Lower leg skin (tissue), 4 donors: ENCODE data around the gene NEK3. TPM values are rescaled to one million over a fixed set of nuclear protein-coding genes. Genes with fewer than 3 reads are reported as not detected.

Experiments used
- DNase-seq, 2 donors: peaks; one replicate each; pipeline ENCODE4 v3.0.0-alpha.2; 2019; ENCODE audit warnings: low spot score in 2 of 2
- H3K4me3 ChIP-seq: fragments of 200-600 bp; sonication (generic); 2 replicates; pipeline ENCODE4 v1.5.1; 2017; ENCODE audit warnings: mild to moderate bottlenecking, low read depth; ENCODE audit not compliant: poor library complexity, severe bottlenecking
- CTCF ChIP-seq, 3 donors: fragments of 450-650 bp; IDR thresholded peaks; one replicate each; pipeline ENCODE4 v1.5.1; 2016; ENCODE audit warnings: antibody characterized with exemption in 3 of 3, mild to moderate bottlenecking in 3 of 3, moderate library complexity in 2 of 3
- POLR2A ChIP-seq, 2 donors: fragments of 450-650 bp; IDR thresholded peaks; one replicate each; pipeline ENCODE4 v1.6.1; 2016 to 2017; ENCODE audit warnings: antibody characterized with exemption in 2 of 2, mild to moderate bottlenecking in 1 of 2, moderate library complexity in 1 of 2
- WGBS, 2 donors: methylation state at CpG; one replicate each; pipeline ENCODE4 v1.1.5; 2018; 5-methylcytosine and 5-hydroxymethylcytosine counted together
- intact Hi-C: fragments of 100-400 bp; cut with DNase I; formaldehyde crosslinking; loops from one replicate; pipeline ENCODE4 v1.15.0; 2023; ENCODE audit warnings: low total_unique reads
- total RNA-seq, 4 donors: library from RNA; depleted of rRNA; stranded (reverse); fragments of >200 nt; gene quantifications; one replicate each; pipeline ENCODE4 v1.1.0, GENCODE V29; 2016

The NEK3 gene
- total RNA-seq, 4 donors from 2014 or later: 8.5 to 16.6 (median 9.9) TPM

DNA sequence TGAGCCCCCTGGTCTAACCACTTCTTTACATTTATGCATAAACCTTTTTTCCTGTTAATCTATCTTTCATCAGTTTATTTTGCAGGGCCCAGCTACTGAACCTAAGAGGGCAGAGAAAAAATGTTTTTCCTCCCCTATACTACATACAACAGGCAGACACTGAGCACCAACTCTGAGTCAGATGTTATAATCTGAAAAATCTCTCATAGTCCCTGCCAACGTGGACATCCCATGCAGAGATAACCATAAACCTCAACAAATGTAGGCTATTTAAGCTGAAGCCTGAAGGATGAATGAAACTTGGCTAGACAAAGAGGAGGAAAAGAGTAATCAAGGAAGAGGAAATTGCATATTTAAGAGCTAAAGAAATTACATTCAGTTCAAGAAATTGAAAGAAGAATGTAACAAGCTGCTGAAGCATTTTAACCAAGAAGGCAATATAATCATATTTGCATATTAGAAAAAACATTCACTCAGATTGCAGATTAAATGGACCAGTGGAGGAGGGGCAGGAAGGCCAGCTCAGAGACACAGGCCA lies 2.6 kb downstream of the NEK3 start:
- intact Hi-C loops: no loop called here
- WGBS, 2 donors: 35 to 37% methylated on average over 1 of the region's 1 CpG
- DNase-seq: no peak
- TF ChIP-seq CTCF (IDR thresholded peaks at IDR 0.05) (no peak), POLR2A (IDR thresholded peaks at IDR 0.05) (no peak)
- no peak overlapping the region for H3K4me3 ChIP-seq

DNA sequence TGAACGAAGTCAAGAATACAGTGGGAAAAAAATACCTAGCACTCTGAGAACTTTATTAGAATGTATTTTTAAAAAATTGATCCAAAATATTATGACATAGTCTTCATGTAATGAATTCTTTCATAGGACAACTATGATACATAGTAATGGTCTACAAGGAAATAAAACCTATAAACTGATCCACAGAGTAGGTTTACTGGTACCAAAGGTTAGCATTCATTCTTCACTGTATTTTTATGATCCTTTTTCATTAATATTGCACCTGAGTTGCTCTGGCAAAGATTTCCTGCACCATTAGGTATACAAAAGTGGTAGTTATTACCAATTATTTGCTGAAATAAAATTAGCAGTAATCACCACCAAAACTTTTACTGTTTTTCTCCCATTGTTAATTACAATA lies 4.2 kb downstream of the NEK3 start:
- WGBS, 2 donors: 92% methylated on average over 1 of the region's 1 CpG
- no peak for DNase-seq
- intact Hi-C loops: no loop called here
- no peak for TF ChIP-seq CTCF (IDR thresholded peaks at IDR 0.05)
- TF ChIP-seq POLR2A (IDR thresholded peaks at IDR 0.05): no peak
- H3K4me3 ChIP-seq: no peak overlapping the region

- no peak for TF ChIP-seq POLR2A (IDR thresholded peaks at IDR 0.05)
- TF ChIP-seq CTCF (IDR thresholded peaks at IDR 0.05): no peak
- no peak overlapping the region for H3K4me3 ChIP-seq
- 92 to 94% methylated on average over 1 of the region's 1 CpG for WGBS, 2 donors
- intact Hi-C loops: no loop called here
- no peak for DNase-seq
These were observed 12.2 kb downstream of the NEK3 start for GRCh38 chr13:52147225-52147624.

GRCh38 chr13:52141299-52141698 lies 18.1 kb downstream of the NEK3 start:
- H3K4me3 ChIP-seq: no peak overlapping the region
- 59 to 68% methylated on average over 2 of the region's 2 CpGs for WGBS, 2 donors
- intact Hi-C loops: loop anchor here (5.0 kb wide), 1 partner anchor 841 kb away; no protein-coding TSS in a partner anchor
- DNase-seq: no peak
- TF ChIP-seq CTCF (IDR thresholded peaks at IDR 0.05): no peak

DNA sequence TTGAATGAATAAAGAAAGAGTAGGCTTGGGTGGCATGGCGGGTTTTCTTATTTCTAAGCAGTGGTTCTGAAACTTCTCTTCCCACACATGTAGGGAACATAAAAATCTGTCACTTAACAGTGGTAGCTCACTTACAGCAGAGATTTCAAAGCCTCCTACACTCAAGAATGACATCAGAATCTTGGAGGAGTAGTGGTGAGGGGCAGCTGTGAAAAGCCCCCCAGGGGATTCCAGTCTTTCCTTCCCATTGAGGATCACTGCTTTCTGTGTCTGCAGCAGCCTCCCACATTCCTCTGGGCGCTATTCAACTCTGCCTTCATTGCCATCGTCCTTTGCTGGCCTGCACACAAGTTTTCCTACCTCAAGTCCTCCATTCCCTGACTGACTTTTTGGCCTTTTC lies 21.9 kb downstream of the NEK3 start:
- no peak overlapping the region for H3K4me3 ChIP-seq
- intact Hi-C loops: no loop called here
- no peak for DNase-seq
- no peak for TF ChIP-seq CTCF (IDR thresholded peaks at IDR 0.05)
- TF ChIP-seq POLR2A (IDR thresholded peaks at IDR 0.05): no peak
- 79 to 86% methylated on average over 3 of the region's 3 CpGs for WGBS, 2 donors

DNA sequence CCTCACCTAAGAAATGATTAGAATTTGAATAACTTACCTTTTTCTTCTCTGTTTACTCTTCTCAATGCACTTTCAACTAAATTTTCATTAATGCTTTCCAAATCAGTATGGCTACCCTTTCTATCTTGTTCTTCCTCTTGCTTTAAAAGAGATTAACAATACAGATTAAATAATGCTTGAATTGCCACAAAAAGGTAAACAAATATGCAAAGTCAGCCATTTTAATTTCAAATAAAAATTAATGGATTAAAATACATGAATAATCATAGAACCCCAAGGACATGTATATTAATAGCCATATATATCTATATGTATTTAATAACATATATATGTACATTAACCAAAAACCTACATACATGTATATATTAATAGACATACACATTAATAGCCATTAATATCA lies 22.6 kb downstream of the NEK3 start:
- no peak overlapping the region for H3K4me3 ChIP-seq
- DNase-seq: no peak
- no peak for TF ChIP-seq CTCF (IDR thresholded peaks at IDR 0.05)
- intact Hi-C loops: no loop called here
